HG02571 (cell line): ENCODE data around the gene CGREF1.
"Not testable (repeated sequence)": the region's sequence is repeated elsewhere in the genome, so short reads cannot be mapped to it uniquely, and the experiment has no call there.

Experiments
- ATAC-seq: cut with Tn5 transposase; IDR thresholded peaks from one replicate; pipeline ENCODE4 v1.9.1; 2021; ENCODE audit warnings: mild to moderate bottlenecking, moderate library complexity; ENCODE audit not compliant: unreplicated experiment

The CGREF1 gene

GRCh38 chr2:27111392-27112078, 7.4 kb downstream of the CGREF1 start:
- ATAC-seq = not testable (repeated sequence)

- ATAC-seq = not testable (repeated sequence)
Observed at GRCh38 chr2:27110603-27111352, 8.2 kb downstream of the CGREF1 start.

GRCh38 chr2:27109083-27109482, 9.8 kb downstream of the CGREF1 start:
- no peak for ATAC-seq

GRCh38 chr2:27108221-27108620, 10.7 kb downstream of the CGREF1 start:
- ATAC-seq = no peak

- no peak for ATAC-seq
Observed at GRCh38 chr2:27105981-27106380, 12.9 kb downstream of the CGREF1 start.

- no peak for ATAC-seq
Observed at GRCh38 chr2:27102329-27102728, 16.6 kb downstream of the CGREF1 start.

- ATAC-seq = no peak
Observed at GRCh38 chr2:27100036-27100435, 18.9 kb downstream of the CGREF1 start.

- ATAC-seq = no peak
Observed at GRCh38 chr2:27099334-27099955, 19.5 kb downstream of the CGREF1 start.

- ATAC-seq = no peak
Observed at GRCh38 chr2:27097341-27097740, 21.6 kb downstream of the CGREF1 start.

- ATAC-seq = no peak
Observed at GRCh38 chr2:27096748-27097297, 22.1 kb downstream of the CGREF1 start.

- no peak for ATAC-seq
Observed at GRCh38 chr2:27095745-27096651, 22.9 kb downstream of the CGREF1 start.

GRCh38 chr2:27095427-27095744, 23.5 kb downstream of the CGREF1 start:
- no peak for ATAC-seq

- ATAC-seq = no peak
Observed at GRCh38 chr2:27094353-27094984, 24.5 kb downstream of the CGREF1 start.

- no peak for ATAC-seq
Observed at GRCh38 chr2:27093430-27094352, 25.2 kb downstream of the CGREF1 start.

GRCh38 chr2:27092696-27093429, 26.1 kb downstream of the CGREF1 start:
- ATAC-seq = no peak

GRCh38 chr2:27091746-27092695, 26.9 kb downstream of the CGREF1 start:
- no peak for ATAC-seq
